HepG2 (cell line): Measurements from ENCODE around the gene EWSR1. TPM values are rescaled to one million over a fixed set of nuclear protein-coding genes. Genes with fewer than 3 reads are reported as not detected.

Source experiments
- ATAC-seq: fragments of 200-7000 bp; cut with Tn5 transposase; 3 replicates; pipeline ENCODE4 v1.9.1; 2020; ENCODE audit warnings: mild to moderate bottlenecking, moderate library complexity
- BruUV-seq: library from RNA; stranded (reverse); fragments of 400-500 nt; replicated peaks from 2 replicates; lab custom pipeline; 2021; lab: Mats Ljungman, UMichigan
- CTCF ChIA-PET: fragments of 300-600 bp; formaldehyde crosslinking; extraction: SDS; loops from one replicate; lab custom pipeline; 2021; ENCODE audit warnings: low total read pairs, inconsistent platforms, low intra/inter-chr PET ratio; lab: Yijun Ruan, JAX
- POLR2A ChIA-PET: fragments of 350-600 bp; sonication (Branson Sonifier 250); formaldehyde crosslinking; loops from one replicate; lab custom pipeline; 2020; ENCODE audit warnings: antibody characterized with exemption, inconsistent platforms; lab: Yijun Ruan, JAX
- DNase-seq: peaks from one replicate; pipeline ENCODE4 v3.0.0-alpha.2; 2015; ENCODE audit warnings: low spot score
- FAIRE-seq: peaks from 3 replicates; lab custom pipeline; 2011; peaks lifted over from hg19 to GRCh38; lab: Jason Lieb, UNC
- H2AFZ ChIP-seq: one replicate; pipeline ENCODE4 v1.6.1; 2011; ENCODE audit warnings: low read length, inconsistent platforms
- H3K27ac ChIP-seq: fragments of 300-600 bp; 3 replicates; pipeline ENCODE4 v1.8.0; 2011; ENCODE audit warnings: mixed run types, mild to moderate bottlenecking, mixed read lengths, low read length, inconsistent platforms; ENCODE audit not compliant: insufficient read depth; ENCODE audit errors: extremely low read length
- H3K27me3 ChIP-seq, 2 experiments: fragments of 200-600 bp in 1 of 2; 2 replicates in 1 of 2; 3 replicates in 1 of 2; pipeline versions ENCODE4 v1.6.0 to v1.8.0; 2011; ENCODE audit warnings: low read length in 2 of 2, mild to moderate bottlenecking in 2 of 2, moderate library complexity in 2 of 2, inconsistent platforms in 1 of 2; ENCODE audit not compliant: insufficient read depth in 2 of 2, control insufficient read depth in 1 of 2
- H3K36me3 ChIP-seq, 2 experiments: fragments of 200-600 bp in 1 of 2; replicated peaks in 1 of 2; 2 replicates in 1 of 2; 3 replicates in 1 of 2; pipeline versions ENCODE4 v1.5.1 to v1.8.0; 2011; ENCODE audit warnings: low read length in 2 of 2, inconsistent platforms in 1 of 2; ENCODE audit not compliant: insufficient read depth in 2 of 2, control insufficient read depth in 1 of 2
- H3K4me1 ChIP-seq: 2 replicates; pipeline ENCODE4 v1.5.1; 2012; ENCODE audit warnings: low read length, inconsistent platforms; ENCODE audit not compliant: insufficient read depth
- H3K4me2 ChIP-seq: 2 replicates; pipeline ENCODE4 v1.6.0; 2011; ENCODE audit warnings: low read depth, low read length, inconsistent platforms
- H3K4me3 ChIP-seq, 3 experiments: fragments of 200-600 bp in 1 of 3; sonication (generic), shearing (Covaris generic) in 1 of 3; replicated peaks in 1 of 3; 2 replicates each; pipeline ENCODE4 v1.5.1; 2011 to 2016; ENCODE audit warnings: low read length in 3 of 3, inconsistent platforms in 2 of 3, low read depth in 2 of 3, mild to moderate bottlenecking in 2 of 3, control low read depth in 1 of 3, mixed read lengths in 1 of 3; ENCODE audit not compliant: insufficient read depth in 1 of 3
- H3K79me2 ChIP-seq: one replicate; pipeline ENCODE4 v1.6.1; 2011; ENCODE audit warnings: low read length, inconsistent platforms; ENCODE audit not compliant: insufficient read depth
- H3K9ac ChIP-seq: 2 replicates; pipeline ENCODE4 v1.6.0; 2011; ENCODE audit warnings: mild to moderate bottlenecking, low read depth, low read length, inconsistent platforms; ENCODE audit not compliant: insufficient read depth
- H3K9me3 ChIP-seq: 2 replicates; pipeline ENCODE4 v1.5.1; 2012; ENCODE audit warnings: mild to moderate bottlenecking, low read length
- H4K20me1 ChIP-seq: 2 replicates; pipeline ENCODE4 v1.6.0; 2011; ENCODE audit warnings: inconsistent platforms, mild to moderate bottlenecking, low read length, moderate library complexity; ENCODE audit not compliant: insufficient read depth
- ELK4 ChIP-seq: sonication (generic); formaldehyde crosslinking; IDR thresholded peaks from 2 replicates; pipeline ENCODE4 v1.9.0; 2021; ENCODE audit warnings: missing genetic modification reagents, borderline replicate concordance
- GMEB1 ChIP-seq: sonication (generic); formaldehyde crosslinking; IDR thresholded peaks from 2 replicates; pipeline ENCODE4 v1.5.1; 2020; ENCODE audit warnings: missing genetic modification reagents, mild to moderate bottlenecking, borderline replicate concordance
- NR2F2 ChIP-seq: IDR thresholded peaks from 2 replicates; pipeline ENCODE4 v1.6.1; 2012; ENCODE audit warnings: low read depth, inconsistent platforms, borderline replicate concordance
- TAF1 ChIP-seq: sonication (generic); formaldehyde crosslinking; IDR thresholded peaks from 2 replicates; pipeline ENCODE4 v1.4.0; 2020; ENCODE audit warnings: missing genetic modification reagents
- ZKSCAN8 ChIP-seq: IDR thresholded peaks from 2 replicates; pipeline ENCODE4 v1.6.1; 2016; ENCODE audit warnings: borderline replicate concordance, missing genetic modification reagents, missing compliant biosample characterization
- ZNF34 ChIP-seq: sonication (generic); formaldehyde crosslinking; IDR thresholded peaks from 2 replicates; pipeline ENCODE4 v1.4.0; 2020; ENCODE audit warnings: mild to moderate bottlenecking, missing genetic modification reagents, borderline replicate concordance
- ZNF496 ChIP-seq: sonication (generic); formaldehyde crosslinking; IDR thresholded peaks from 2 replicates; pipeline ENCODE4 v1.8.1; 2023; ENCODE audit warnings: mild to moderate bottlenecking, moderate library complexity, missing genetic modification reagents; ENCODE audit not compliant: insufficient replicate concordance
- ZNF556 ChIP-seq: sonication (generic); formaldehyde crosslinking; IDR thresholded peaks from 2 replicates; pipeline ENCODE4 v1.4.0; 2020; ENCODE audit warnings: mild to moderate bottlenecking, missing genetic modification reagents, borderline replicate concordance
- ZNF616 ChIP-seq: sonication (generic); formaldehyde crosslinking; IDR thresholded peaks from 2 replicates; pipeline ENCODE4 v1.5.0; 2020; ENCODE audit warnings: low read depth, mild to moderate bottlenecking, missing genetic modification reagents
- ZNF780A ChIP-seq: sonication (generic); formaldehyde crosslinking; IDR thresholded peaks from 2 replicates; pipeline ENCODE4 v1.8.0; 2022; ENCODE audit warnings: mild to moderate bottlenecking, missing genetic modification reagents, moderate library complexity
- WGBS: methylation state at CpG from one replicate; pipeline ENCODE4 v1.1.6; 2017; ENCODE audit warnings: low lambda C conversion rate; 5-methylcytosine and 5-hydroxymethylcytosine counted together
- in situ Hi-C: cut with HindIII; loops from 2 replicates; pipeline ENCODE4 v1.10.0; 2017; ENCODE audit warnings: low pct_unique_long_range_greater_than_20kb; ENCODE audit not compliant: extremely low pct_ligation_motif_present
- intact Hi-C: fragments of 100-400 bp; cut with micrococcal nuclease; formaldehyde crosslinking; loops from one replicate; pipeline ENCODE4 v1.10.0; 2022; ENCODE audit not compliant: unreplicated experiment
- polyA plus RNA-seq, 8 experiments: library from polyadenylated mRNA; depleted of rRNA in 3 of 8; stranded (reverse) in 7 of 8; unstranded in 1 of 8; fragments of >200 nt; fragmentation: Illumina TruSeq in 4 of 8; extraction: Trizol in 4 of 8; gene quantifications; 2 replicates each; pipeline versions ENCODE4 v1.2.1 to v1.2.3, GENCODE V29; 2011 to 2016; ENCODE audit warnings: low read depth in 4 of 8, missing spikeins in 1 of 8, mixed read lengths in 1 of 8; ENCODE audit not compliant: insufficient read depth in 1 of 8
- total RNA-seq, 5 experiments: library from RNA; depleted of rRNA; stranded (reverse); fragments of >200 nt; fragmentation: Illumina TruSeq; extraction: Trizol; gene quantifications; 2 replicates each; pipeline ENCODE4 v1.2.3, GENCODE V29; 2016; ENCODE audit warnings: low read depth in 1 of 5

Gene EWSR1
- total and polyA plus RNA-seq, 2 of the 13 experiments (the other 11 are each of a cell fraction or from before 2014, with no cell fraction given): 211 to 326 TPM

- no peak for FAIRE-seq
- Histone ChIP-seq H3K27ac (no peak overlapping the region), H3K27me3 (no peaks in the 10 kb centered on the region), H3K4me3 (no peak overlapping the region), H3K9ac (no peak overlapping the region), H3K4me1 (peaks cover 30% of the 10 kb centered on the region), H3K9me3 (no peaks in the 10 kb centered on the region), H3K79me2 (no peaks in the 10 kb centered on the region), H2AFZ (no peak overlapping the region), H4K20me1 (0 out of 2 replicates have a peak, but pooled peaks cover 9% of the 10 kb centered on the region), H3K36me3 (peaks cover 17 to 23% of the 10 kb centered on the region in 2 experiments), H3K4me2 (no peak overlapping the region)
- intact Hi-C loops: no loop called here
- WGBS: 86% methylated on average over 2 of the region's 2 CpGs
- in situ Hi-C loops: no loop called here
- TF ChIP-seq NR2F2 (no peak), ZNF616 (CRISPR knock-in tag) (no peak), ZKSCAN8 (CRISPR knock-in tag) (no peak), TAF1 (CRISPR knock-in tag) (no peak), ZNF34 (CRISPR knock-in tag) (no peak), ZNF780A (CRISPR knock-in tag) (no peak), ZNF496 (no peak), ELK4 (CRISPR knock-in tag) (no peak), GMEB1 (CRISPR knock-in tag) (no peak), ZNF556 (CRISPR knock-in tag) (no peak)
- CTCF ChIA-PET: no interaction called here
- no TSS peak for BruUV-seq
- no peak for DNase-seq
- POLR2A ChIA-PET: no interaction called here
- no peak; the same call in 1 of the 3 replicates for ATAC-seq
These were observed 34.3 kb downstream of the EWSR1 start for GRCh38 chr22:29302402-29302680.
